Hindlimb muscle (tissue), 1 donor: ENCODE results near the gene ARHGAP45. TPM values are rescaled to one million over a fixed set of nuclear protein-coding genes. Genes with fewer than 3 reads are reported as not detected.
"Not testable (repeated sequence)": the region's sequence is repeated elsewhere in the genome, so short reads cannot be mapped to it uniquely, and the experiment has no call there.

Experiments
- DNase-seq: peaks from one replicate; pipeline ENCODE4 v3.0.0-alpha.2; 2013
- polyA plus RNA-seq: library from polyadenylated mRNA; unstranded; fragments of 120-200 nt; gene quantifications from one replicate; pipeline ENCODE4 v1.2.1, GENCODE V29; 2013; ENCODE audit not compliant: insufficient read length

The ARHGAP45 gene
- polyA plus RNA-seq, 1 donor: 9.8 TPM

DNA sequence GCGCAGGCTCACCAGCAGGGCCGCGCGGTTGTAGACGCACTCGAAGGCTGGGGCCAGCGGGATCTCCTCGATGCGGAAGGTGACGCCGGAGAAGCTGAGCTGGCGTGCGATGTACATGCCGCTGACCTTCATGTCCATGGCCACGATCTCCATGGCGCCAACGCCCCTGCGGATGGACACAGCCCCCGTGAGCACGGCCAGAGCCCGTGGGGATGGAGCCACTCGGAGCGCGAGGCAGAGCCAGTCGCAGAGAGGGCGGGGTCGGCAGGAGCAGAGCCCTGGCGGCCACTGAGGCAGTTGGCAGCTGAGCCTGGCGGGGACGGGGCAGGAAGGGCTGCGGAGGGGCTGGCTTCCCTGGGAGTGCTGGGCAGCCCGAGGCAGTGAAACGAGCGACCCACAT, 52.0 kb downstream of the ARHGAP45 start:
- DNase-seq: no peak

DNA sequence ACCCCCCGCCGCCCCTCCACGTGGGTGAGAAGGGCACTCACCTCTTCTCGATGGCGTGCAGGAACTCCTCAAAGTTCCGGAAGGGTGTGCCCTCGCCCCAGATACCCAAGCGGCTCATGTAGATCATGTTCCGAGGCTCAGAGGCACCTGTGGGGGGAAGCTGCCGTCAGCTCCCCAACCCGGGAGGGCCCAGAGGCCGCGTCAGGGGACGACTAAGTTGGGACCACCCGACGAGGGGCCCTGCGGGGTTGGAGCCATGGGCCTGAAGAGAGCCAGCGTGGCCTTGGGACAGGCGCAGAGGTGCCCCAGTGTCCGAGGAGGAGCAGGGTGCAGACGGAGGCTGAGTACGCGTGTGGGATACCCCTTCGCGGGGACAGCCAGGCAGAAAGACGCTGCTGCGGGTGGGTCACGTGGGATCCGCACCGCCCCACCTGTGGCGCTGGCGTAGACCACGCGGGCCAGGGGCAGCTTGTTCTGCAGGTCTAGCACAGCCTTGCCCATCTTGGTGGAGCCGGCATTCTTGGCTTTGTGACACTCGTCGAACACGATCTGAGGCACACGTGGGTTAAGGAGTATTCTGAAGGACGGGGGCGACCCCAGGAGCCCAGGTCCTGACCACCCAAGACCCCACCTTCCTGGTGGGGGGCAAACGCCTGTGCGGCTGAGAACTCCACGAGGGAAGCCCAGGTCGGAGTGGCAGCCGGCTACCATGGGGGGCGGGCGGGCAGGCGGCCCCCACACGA, 52.7 kb downstream of the ARHGAP45 start:
- DNase-seq: no peak

DNA sequence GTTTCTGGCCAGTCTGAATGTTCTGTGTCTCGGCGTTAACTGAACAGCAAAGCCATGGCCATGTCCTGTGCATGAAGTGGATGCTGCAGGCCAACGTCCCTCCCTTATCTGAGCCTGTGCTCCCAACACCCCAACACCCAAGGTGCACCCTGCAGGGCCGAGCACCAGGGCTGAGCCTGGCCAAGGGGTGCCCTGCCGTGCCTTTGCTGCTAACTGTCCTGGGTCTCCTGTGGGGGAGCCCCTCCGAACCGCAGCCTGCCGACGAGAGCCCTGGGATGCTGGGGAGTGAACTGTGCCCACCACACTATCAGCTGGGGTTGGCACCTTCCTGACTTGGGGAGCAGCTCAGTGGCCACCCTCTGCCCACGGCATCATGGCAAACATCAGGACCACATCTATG, 54.4 kb downstream of the ARHGAP45 start:
- DNase-seq: no peak

DNA sequence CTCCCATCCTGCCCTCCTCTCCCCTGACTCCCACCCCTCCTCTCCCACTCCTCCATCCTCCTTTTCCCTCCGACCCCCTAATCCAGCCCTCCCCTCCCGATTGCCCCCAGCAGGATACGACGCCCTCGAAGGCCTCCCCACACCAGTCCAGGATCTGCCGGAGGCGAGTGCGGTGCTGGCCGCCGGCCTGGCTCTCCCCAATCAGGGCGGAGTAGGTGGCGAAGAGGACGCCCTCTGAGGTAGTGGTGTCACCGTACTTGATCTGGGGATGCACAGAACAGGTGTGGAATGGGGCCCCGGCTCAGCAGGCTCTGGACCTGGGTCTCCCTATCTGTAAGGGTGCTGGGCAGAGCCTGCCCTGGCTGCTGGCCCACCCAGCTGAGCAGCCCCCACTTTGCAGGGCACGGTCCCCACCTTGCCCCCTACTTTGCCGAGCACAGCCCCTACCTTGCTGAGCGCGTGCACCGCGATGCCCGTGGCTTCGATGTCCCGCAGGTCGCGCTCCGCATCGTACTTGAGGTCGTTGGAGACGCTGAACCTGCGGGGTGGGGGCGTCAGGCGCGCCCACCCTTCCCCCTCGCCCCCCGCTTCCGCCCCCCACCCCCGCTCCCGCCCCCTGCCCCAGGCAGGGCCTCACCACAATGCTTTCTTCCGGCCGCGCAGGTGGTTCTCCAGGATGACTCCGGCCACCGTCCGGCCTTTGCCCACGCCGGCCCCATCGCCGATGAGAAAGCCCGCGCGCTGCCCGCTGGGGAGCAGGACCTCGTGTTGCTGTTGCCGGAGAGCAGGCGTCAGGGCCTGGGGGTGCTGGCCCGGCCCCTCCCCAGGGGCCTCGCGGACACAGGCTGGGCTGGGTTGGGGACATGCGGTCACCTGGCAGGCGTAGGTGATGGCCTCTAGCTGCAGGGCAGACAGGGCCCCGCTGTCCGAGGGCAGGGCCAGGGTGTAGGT, 55.3 kb downstream of the ARHGAP45 start:
- DNase-seq: no peak

DNA sequence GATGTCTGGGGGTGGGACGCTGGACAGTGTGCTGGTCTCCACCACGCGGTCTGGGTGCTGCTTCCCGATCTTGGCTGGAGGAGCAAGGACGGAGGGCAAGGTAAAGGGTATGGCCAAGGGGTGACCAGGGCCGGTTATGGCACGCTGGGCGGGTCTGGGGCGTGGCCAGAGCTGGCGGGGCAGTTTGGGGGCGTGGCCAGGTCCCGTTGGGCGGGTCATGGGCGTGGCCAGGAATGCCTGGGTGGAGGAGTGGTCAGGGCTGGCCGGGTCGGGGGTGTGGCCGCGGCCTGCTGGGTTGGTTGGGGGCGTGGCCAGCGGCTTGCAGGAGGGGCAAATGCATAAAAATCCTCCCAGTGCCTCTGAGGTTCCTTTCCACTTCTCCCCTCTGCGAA, 56.0 kb downstream of the ARHGAP45 start:
- DNase-seq: no peak

DNA sequence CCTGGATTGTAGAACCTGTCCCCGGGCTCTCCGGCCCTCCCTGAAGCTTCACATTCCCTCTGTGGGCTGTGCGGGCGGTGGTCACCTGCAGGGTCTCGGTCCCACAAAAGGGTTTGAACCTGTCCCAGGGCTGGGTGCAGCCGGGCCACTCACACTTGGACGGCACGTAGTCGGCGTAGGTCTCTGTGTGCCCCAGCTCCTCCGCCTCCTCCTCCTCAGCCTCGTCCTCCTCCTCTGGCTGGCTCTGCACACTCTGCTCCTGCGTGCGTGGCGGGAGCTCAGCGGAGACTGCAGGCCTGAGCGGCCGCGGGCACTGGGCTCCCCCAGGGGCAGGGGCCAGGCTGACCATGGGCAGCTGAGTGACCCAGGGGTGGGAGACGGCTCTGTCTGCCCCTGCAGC, 56.4 kb downstream of the ARHGAP45 start:
- DNase-seq: no peak

DNA sequence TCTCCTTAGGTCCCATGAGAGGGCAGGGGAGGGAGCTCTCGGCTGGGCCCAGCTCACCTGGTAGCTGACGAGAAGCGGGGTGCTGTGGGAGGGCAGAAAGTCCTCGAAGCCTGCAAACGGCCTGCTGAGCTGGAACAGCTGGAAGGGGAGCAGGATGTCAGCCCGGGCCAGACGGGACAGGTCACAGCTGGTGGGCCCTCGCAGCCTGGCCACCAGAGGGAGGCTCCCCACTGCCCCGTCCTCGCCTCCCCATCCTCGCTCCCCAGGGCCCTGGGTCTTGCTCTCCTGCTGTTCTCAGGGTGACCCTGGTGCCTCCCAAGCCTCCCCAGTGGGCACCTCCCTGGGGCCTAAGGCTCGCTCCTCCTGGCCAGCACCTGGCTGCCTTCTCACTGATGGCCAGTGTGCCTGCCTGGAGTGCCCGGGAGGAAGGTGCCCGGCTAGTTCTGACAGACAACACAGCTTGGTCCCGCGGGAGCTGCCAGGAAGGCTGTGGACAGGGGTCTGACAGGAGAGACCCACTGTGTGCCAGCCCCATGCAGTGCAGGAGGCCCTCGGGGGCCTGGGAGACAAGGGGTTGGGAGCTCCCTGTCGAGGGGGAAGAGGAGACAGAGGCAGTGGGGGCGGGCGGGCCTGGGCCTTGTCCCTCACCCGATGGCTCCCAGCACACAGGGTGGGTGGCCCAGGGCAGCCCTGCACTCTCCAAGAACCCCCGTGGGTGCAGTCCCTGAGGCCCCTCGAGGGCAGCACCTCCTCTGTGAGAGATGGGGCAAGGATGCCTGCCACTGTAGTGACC, 57.1 kb downstream of the ARHGAP45 start:
- no peak for DNase-seq

DNA sequence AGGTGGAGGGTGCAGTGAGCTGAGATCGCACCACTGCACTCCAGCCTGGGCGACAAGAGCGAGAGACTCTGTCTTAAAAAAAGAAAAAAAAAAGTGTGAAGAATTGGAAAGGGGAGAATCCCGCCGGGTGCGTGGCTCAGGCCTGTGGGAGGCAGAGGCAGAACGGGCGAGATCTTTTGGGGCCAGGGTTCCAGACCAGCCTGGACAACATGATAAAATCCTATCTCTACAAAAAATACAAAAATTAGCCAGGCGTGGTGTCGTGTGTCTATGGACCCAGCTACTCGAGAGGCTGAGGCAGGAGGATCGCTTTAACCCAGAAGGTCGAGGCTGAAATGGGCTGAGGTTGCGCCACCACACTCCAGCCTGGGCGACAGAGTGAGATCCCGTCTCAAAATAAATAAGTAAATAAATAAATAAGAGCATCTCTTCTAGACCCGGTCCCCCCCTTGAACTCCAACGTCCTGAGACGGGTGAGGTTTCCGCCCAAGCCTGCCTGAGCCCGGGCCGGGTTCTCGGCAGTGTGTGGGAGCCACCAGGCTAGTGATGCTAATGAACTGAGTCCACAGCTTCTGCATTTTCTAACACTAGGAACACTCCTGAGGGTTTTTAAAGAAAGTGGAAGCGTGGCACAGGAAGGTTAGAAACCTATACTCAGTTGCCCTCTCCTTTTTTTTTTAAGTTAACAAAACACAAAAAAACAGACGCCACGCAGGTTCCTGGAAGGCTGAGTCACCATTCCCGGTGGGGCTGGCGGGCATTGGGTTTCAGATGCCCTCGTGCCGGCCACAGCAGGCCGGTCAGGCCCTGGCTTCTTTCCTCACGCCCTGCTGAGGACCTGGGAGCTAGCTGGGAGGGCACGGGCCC, 58.9 kb downstream of the ARHGAP45 start:
- DNase-seq: no peak

DNA sequence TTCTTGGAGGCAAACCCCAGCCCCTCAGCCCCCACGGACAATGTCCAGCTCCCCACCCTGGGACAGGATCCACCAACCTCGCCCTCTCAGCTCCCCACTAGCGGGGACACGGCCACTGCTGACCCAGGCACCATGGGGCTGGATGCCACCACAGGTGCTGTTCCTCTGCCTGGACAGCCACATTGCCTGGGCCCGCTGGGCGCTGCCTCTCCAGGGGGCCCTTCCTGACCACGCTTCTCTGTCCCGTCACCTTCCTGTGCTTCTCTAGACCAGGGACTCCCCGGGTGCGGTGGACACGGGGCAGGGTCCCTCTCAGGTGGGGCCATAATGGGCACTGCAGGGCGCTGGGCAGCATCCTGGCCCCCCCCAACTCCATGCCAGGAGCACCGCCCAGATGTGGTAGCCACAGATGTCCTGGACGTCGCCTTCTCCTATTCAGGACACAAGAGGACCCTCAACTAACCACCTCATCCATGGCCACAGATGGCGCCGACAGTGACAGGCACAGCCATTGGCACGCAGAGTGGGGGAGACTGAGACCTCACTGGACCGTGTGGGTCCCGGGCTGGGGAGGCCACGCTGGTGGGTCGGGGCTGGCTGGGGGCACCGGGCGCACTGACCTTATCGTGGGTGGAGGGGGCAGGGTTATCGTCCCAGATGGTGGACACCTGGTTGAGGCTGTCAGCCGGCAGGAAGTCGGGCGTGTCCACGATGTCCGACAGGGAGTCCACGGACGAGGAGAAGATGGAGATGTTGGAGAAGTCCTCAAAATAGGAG, 60.2 kb downstream of the ARHGAP45 start:
- no peak for DNase-seq

DNA sequence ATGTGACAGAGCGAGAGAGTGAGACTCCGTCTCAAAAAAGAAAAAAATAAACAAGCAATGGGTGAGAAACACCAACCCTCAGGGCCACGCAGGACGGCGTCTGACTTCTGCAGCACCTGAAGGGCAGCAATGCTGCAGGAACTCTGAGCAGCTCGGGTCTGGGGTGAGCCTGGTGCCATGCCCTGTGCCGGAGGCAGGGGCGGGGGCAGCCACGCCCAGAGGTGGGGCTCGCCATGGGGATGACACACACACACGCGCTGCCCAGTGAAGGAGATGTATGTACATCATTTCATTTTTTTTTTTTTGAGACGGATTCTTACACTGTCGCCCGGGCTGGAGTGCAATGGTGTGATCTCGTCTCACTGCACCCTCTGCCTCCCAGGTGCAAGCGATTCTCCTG, 61.1 kb downstream of the ARHGAP45 start:
- DNase-seq: no peak

DNA sequence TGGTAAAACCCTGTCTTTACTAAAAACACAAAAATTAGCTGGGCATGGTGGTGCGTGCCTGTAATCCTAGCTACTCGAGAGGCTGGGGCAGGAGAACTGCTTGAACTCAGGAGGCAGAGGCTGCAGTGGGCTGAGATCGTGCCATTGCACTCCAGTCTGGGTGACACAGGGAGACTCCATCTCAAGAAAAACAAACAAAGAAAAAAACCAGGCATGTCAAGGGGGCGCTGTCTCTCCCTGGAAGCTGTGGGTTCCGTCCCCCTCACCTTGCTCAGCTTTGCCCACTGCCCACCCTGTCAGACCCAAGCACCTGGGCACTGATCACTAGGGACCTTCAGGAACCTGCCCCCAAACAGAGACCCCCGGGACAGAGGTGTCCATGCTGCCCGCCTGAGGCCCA, 62.1 kb downstream of the ARHGAP45 start:
- not testable (repeated sequence) for DNase-seq

DNA sequence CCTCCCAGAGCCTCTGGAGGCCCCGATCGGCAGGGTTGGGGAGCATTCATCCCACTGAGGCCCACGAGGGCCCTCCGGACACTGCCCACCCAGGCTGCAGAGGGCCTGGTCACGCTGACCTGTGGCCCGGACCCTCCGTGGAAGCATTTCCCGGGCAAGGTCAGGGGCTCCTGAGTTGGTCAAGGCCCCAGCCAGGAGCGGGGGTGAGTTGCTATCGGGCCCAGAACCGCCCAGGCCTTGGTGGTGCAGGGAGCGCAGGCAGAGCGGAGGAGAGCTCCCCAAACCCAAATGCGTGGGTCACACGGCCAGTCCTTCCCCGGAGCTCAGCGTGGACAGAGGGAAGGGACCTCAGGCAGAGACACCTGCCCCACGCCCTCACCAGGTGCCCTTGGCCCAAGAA, 62.6 kb downstream of the ARHGAP45 start:
- no peak for DNase-seq

DNA sequence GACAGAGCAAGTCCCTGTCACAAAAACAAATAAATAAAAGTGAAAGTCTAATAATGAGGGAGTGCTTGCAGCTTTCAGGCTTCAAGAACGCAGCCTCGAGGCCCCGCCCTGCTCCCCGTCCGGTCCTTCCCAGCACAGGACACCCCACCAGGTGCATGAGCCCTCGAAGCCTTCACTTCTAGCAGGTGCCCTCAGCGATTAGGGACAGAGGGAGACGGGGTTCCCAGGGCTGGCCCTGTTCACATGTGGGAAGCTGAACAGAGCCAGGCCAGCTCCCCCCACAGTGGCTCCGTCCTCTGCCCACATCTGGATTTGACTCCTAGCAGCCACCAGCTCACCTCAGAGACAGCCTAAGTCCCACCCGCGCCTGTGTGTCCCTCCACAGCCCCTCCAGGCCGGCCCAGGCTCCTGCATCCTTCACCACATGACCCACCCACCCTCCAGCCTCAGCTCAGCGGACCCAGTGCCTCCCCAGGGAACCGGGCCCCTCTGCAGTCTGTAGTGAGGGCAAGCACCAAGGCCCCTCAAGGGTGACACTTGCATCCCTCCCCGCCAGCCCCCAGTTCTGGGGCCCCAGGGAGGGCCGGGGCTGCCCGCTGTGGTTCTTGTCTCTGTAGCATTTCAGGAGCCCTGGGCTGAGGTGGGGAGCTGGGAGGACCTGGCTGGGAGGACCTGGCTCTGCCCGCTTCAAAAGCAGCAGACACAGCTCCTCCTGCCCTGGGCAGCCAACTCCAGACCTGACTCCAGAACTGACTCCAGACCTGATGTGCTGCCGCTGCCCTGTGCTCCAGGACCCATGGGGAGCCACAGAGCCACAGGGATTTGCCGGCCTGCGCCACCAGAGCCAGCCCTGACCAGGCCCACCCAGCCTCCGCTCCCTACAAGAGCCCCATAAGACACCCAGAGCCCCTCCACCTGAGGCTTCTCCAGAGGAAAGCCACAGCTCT, 64.1 kb downstream of the ARHGAP45 start:
- DNase-seq: no peak

DNA sequence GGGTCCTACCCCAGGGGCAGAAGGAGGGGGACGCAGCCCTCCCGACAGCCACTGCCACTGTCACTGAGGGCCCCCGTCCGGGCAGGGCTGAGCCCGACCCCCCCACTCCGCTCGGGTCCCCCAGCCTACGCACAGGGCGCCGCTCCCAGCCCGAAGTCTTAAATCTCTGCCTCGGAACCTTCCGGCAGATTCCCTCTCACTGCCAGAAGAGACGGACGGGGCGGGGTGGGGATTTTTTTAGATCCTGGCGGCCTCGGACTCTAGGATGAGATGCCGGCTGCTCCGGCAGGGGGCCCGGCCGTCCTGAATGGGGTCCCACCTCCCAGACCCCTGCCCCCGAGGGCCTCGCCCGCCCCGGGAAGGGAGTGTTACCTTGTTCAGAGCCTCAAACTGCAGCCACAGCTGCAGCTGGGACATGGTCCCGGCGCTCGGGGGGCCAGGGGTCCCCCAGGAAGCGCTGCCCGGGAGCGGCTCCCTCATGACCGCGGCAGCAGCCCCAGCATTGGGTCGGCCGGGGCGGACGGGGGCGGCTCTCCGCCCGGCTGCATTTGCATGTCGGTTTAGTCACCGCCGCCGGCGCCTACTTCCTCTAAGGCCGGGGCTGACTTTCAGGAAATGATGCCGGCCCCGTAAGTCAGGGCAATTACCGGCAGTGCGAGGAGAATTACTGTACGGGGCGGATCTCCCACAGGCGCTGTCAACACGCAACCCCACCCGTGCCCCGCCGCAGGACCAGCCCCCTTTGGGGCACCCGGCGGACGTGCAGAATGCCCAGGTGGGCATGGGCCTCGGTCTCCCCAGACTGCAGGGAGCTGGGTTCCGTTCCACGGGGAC, 65.0 kb downstream of the ARHGAP45 start:
- DNase-seq: peak; percentile 77

DNA sequence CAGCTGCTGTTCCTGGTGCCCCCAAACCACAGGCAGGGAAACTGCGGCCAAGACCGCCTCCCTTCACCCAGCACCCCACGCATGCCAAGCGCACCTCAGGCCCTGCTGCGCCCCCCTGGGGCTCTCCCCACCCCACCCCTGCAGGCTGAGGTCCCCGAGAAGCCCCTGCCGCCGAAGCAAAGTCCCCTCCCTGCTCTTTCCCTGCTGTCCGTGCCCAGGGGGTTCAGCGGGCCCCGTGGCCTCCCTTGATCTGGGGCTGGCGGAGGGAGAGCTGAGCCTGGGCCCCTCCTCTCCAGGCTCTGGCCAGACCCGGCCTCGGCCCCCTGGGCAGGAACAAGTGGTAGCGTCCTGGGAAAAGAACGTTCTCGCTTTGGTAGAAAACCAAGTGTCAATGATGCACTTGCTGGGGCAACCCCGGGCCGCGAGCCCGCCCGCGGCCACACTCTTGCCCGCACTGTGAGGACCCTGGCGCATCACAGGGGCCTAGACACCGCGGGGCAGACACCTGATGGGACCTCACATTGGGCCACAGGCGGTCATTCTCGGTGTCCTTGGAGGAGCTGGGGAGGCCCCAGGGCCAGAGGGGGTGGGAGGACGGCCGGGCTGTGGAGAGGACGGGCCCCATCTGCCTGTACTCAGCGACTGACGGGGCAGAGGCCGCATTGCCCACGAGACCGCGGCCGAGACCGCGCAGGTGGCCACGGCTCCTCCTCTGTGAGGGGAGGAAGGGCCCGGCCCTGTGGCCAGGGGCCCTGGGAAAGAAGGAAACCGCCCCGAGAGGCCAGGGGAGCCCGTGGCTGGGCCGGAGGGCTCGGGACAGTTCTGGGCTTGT, 65.8 kb downstream of the ARHGAP45 start:
- no peak for DNase-seq

DNA sequence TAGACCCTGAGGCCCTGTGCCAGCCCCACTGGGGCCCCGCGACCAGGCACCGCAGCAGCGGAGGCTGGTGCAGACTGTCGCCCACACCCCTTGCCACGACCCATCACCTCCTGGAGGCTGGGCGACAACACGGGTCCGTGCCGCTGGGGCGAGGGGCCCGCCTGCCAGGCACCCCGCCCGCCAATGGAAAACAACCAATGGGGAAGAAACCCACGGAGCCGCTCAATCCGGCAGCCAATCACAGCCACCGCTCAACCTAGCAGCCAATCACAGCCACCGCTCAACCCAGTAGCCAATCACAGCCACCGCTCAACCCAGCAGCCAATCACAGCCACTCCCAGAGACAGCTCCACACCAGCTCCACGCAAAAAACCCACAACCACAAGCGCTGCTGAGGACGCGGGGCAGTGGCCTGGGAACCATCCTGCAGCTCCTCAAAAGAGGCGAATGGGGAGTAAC, 66.5 kb downstream of the ARHGAP45 start:
- no peak for DNase-seq

DNA sequence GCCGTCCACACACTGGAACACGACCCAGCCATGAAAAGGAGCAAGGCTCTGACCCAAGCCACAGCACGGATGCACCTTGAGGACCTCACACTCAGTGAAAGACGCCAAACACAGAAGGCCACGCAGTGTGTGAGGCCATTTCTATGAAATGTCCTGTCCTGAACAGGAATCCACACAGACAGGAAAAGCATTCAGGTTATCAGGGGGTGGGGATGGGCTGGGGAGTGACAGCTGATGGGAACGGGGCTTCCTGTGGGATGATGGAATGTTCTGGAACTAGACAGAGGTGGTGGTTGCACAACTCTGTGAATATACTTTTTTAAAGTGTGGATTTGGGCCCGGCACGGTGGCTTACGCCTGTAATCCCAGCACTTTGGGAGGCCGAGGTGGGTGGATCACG, 67.5 kb downstream of the ARHGAP45 start:
- DNase-seq: no peak

DNA sequence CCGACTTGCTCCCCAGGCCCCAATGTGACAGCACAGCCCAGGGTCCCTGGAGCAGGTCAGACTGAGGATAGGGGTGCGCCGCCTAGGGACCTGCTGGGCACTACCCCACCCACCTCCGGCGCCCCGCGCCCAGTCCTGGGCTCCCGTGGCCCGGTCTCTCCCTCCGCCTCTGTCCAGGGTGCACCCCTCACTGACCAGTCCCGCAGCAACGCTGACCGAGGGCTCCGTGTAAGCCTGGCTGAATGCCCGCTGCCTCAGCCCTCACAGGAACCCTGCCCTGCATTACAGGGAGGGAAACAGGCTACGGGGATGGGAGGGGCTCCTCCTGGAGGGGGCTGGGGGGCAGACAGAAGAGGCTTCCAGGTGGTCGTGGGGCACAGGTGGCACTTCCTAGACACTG, 68.5 kb downstream of the ARHGAP45 start:
- no peak for DNase-seq
